Fibroblast of peridontal ligament (primary cell): Measurements from ENCODE around the gene S1PR1.
"Not testable (repeated sequence)": the region's sequence is repeated elsewhere in the genome, so short reads cannot be mapped to it uniquely, and the experiment has no call there.

Experiments used
- DNase-seq: peaks from one replicate; pipeline ENCODE4 v3.0.0-alpha.2; 2010; ENCODE audit errors: extremely low read depth

S1PR1 gene

GRCh38 chr1:101236516-101237228, at the start of gene S1PR1:
S1PR1 (plus strand) TSS chr1:101237019; CDS start chr1:101238985, 1,966 bp downstream.
- peak; percentile 53 for DNase-seq

- DNase-seq = peak; percentile 49
Measured at GRCh38 chr1:101187297-101187696, 49.5 kb upstream of the S1PR1 start.

DNA sequence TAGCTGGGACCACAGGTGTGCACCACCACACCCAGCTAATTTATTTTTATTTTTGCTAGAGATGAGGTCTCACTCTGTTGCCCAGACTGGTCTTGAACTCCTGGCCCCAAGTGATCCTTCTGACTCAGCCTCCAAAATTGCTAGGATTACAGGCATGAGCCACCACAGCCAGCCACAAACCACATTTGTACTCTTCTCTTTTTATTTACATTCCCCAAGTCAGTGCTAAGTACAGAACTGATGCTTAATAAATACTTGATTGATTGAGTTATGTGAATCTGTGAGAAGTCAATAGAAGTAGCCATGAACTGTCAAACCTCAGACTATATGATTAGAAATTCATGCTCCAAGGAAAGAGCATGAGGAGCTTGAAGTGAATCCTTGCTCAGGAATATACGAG, 48.5 kb upstream of the S1PR1 start:
- DNase-seq = peak; percentile 36

DNA sequence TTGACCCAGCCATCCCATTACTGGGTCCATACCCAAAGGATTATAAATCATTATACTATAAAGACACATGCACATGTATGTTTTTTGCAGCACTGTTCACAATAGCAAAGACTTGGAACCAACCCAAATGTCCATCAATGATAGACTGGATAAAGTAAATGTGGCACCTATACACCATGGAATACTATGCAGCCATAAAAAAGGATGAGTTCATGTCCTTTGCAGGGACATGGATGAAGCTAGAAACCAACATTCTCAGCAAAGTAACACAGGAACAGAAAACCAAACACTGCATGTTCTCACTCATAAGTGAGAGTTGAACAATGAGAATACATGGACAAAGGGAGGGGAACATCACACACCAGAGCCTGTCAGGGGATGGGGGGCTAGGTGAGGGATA, 47.9 kb upstream of the S1PR1 start:
- not testable (repeated sequence) for DNase-seq

- peak; percentile 94 for DNase-seq
Measured at GRCh38 chr1:101190441-101190840, 46.4 kb upstream of the S1PR1 start.

GRCh38 chr1:101191049-101191448, 45.8 kb upstream of the S1PR1 start:
- DNase-seq = no peak

DNA sequence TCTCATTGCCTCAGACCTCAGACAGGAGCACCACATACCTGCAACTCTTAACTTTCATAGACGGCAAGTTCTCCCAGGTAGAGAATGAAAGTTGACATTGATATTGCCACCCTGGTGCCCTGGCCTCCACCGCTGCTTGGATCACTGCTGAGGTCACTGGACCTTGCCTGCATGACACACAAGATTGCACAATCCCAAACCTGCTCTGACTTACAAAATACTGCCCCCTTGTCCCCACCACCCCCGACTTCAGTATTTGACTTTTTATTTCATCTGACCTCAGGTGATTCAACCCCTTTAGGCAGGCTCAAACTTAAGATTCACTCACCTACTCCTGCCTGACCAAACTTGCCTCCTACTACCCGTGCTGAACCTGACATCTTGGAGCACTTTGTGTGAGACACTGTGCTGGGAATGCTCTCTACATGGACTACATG, 43.1 kb upstream of the S1PR1 start:
- no peak for DNase-seq

DNA sequence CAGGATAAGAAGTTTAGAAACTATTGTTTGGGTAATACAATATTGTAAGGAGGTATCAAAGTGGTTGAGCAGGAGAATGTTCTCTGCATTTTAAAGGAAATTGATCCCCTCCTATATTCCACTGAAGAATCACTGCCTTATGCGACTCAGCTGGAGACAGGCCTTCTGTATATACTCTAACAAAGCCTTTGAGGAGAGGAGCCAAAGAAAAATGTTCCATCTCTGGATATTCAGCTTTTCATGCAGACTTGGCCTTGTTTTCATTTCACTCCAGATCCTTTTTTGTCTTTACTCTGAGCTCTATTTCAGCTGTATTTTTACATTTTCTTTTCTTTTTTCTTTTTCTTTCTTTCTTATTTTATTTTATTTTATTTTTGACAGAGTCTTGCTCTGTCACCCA, 42.1 kb upstream of the S1PR1 start:
- no peak for DNase-seq

- no peak for DNase-seq
Measured at GRCh38 chr1:101196668-101197067, 40.2 kb upstream of the S1PR1 start.

DNA sequence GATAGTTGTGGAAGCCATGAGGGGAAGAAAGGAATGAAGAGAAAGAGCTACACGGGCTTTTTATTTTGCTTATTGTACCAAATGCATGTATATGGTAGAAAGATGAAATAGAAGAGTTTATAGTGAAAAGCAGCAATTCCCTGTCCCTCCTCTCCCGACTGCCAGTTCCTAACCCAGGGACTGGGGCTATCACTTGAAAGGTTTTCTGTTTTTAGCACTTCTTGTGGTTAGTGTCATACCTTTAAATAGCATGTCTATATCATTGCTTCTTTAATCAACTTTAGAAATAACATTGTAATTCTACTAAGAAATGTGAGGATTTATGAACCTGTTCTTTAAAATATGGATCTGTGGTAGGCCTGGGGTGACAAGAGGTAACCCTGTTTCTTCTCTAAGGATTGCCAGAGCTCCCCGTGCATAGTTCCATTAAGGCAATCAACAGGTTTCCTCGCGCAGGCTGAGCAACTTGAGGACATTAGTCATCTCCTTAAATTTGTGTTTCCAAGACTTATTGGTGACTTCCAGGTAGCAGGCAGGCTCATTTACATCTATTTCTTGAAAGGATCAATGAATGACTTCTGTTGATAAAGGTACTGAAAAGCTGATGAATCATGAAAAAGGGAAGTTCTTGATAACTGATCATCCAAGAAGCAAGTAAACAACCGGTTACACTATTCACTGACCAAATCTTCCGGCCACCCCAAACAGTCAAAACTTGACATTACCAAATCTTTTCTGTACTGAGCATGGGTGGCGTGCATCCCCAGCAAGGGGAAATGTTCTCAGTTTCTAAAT, 37.8 kb upstream of the S1PR1 start:
- DNase-seq = no peak

DNA sequence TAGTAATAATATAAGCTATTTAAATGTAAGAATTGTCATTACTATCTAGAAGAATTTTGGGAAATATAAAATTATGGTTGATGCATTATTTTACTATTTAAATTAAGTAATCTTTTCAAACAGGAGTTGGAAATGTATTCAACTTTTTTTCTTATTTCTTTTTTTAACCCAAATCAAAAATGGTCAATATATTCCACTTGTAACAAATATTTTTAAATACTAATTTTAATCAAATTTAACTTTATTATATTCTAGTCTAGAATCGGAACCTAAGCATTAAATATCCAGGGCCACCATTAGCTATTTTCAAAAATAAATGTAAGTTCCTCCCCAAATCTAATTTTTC, 37.2 kb upstream of the S1PR1 start:
- no peak for DNase-seq

- peak; percentile 85 for DNase-seq
Measured at GRCh38 chr1:101200513-101200912, 36.3 kb upstream of the S1PR1 start.

GRCh38 chr1:101203820-101204540, 32.8 kb upstream of the S1PR1 start:
- peak; percentile 63 for DNase-seq

- DNase-seq = no peak
Measured at GRCh38 chr1:101205457-101205856, 31.4 kb upstream of the S1PR1 start.

DNA sequence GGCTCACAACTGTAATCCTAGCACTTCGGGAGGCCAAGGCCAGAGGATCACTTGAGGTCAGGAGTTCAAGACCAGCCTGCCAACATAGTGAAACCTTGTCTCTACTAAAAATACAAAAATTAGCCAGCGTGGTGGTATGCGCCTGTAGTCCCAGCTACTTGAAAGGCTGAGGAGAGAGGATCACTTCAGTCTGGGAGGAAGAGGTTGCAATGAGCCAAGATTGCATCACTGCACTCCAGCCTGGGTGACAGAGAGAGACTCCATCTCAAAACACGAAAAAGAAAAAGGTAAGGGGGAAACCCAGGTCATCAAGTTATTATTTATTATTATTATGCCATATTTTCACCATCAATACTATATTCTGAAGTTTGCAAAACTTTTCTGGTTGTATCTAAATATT, 30.7 kb upstream of the S1PR1 start:
- DNase-seq = not testable (repeated sequence)

DNA sequence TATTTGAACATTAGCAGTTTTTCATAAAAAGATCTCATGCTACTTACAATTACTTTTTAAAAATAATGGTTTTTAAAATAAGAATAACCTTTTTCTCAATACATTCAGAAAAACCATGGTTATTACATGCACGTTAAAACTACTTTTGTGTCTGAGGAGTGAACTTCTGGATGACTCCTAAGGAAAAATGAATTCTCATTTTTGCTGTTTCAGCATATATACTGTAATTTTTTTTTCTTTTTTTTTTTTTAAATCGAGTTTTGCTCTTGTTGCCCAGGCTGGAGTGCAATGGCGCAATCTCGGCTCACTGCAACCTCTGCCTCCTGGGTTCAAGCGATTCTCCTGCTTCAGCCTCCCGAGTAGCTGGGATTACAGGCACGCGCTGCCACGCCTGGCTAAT, 29.5 kb upstream of the S1PR1 start:
- DNase-seq = not testable (repeated sequence)

GRCh38 chr1:101207891-101208290, 28.9 kb upstream of the S1PR1 start:
- DNase-seq = peak; percentile 51

DNA sequence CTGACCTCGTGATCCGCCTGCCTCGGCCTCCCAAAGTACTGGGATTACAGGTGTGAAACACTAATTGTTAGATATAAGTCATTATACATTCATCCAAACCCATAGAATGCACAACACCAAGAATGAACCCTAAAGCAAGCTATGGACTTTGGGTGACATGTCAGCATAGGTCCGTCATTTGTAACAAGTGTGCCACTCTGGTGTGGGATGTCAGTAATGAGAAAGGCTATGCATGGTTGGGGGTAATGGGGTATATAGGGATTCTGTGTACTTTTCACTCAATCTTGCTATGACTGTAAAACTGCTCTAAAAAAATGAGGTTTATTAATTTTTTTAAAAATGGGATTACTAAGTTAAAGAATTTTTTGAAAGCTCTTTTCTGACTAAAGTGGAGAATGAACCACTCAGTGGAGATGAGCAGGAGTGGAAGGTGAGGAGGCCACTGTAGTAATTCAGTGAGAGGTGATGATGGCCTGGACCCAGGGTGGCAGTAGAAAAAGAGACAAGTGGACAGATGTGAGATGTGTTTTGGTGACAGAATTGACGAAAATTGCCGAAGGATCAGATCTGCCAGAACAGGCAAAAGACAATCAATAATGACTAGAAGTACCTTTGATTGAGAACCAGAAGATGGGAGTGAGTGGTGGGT, 21.3 kb upstream of the S1PR1 start:
- DNase-seq = no peak

- no peak for DNase-seq
Measured at GRCh38 chr1:101216623-101217022, 20.2 kb upstream of the S1PR1 start.

DNA sequence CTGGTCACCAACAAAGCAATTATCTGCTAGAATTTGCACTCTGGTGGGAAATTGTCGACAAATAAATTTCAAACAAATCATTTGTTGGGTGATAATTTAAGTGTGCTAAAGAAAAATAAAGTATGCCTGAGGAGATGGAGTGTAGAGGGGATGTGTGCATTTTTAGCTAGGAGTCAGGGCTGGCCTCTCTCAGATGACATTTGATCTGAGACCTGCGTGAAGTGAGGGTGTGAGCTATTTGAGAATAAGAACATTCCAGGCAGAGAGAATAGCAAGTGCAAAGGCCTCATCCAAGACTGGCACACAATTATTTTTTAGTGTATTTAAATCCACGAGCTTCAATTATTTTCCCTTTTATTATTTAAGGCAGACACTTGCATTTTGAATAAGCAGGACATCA, 19.7 kb upstream of the S1PR1 start:
- DNase-seq = no peak

- DNase-seq = not testable (repeated sequence)
Measured at GRCh38 chr1:101218968-101219367, 17.9 kb upstream of the S1PR1 start.
